Calu3 (cell line): ENCODE measurements around the gene PKP3. TPM values are rescaled to one million over a fixed set of nuclear protein-coding genes. Genes with fewer than 3 reads are reported as not detected.
"Not testable (repeated sequence)": the region's sequence is repeated elsewhere in the genome, so short reads cannot be mapped to it uniquely, and the experiment has no call there.

Source experiments
- BruUV-seq: library from RNA; stranded (reverse); fragments of 400-500 nt; replicated peaks from 2 replicates; lab custom pipeline; 2021; lab: Mats Ljungman, UMichigan
- CTCF ChIA-PET: fragments of 300-600 bp; sonication (Branson Sonifier 250); formaldehyde crosslinking; loops from one replicate; lab custom pipeline; 2022; ENCODE audit warnings: antibody characterized with exemption; lab: Charles Lee
- DNase-seq: peaks from one replicate; pipeline ENCODE4 v3.0.0; 2022
- H3K27ac Mint-ChIP-seq: one replicate; pipeline ENCODE4 v1.8.0; 2022; ENCODE audit warnings: mixed read lengths; ENCODE audit not compliant: unreplicated experiment
- H3K27me3 Mint-ChIP-seq: one replicate; pipeline ENCODE4 v1.8.0; 2022; ENCODE audit warnings: mixed read lengths; ENCODE audit not compliant: unreplicated experiment
- H3K36me3 Mint-ChIP-seq: one replicate; pipeline ENCODE4 v1.8.0; 2022; ENCODE audit warnings: mild to moderate bottlenecking, moderate library complexity, mixed read lengths; ENCODE audit not compliant: insufficient read depth, unreplicated experiment
- H3K4me1 Mint-ChIP-seq: one replicate; pipeline ENCODE4 v1.8.0; 2022; ENCODE audit warnings: mild to moderate bottlenecking, low read depth, mixed read lengths; ENCODE audit not compliant: unreplicated experiment
- H3K4me3 Mint-ChIP-seq: one replicate; pipeline ENCODE4 v1.8.0; 2022; ENCODE audit warnings: mild to moderate bottlenecking, low read depth, moderate library complexity, mixed read lengths; ENCODE audit not compliant: unreplicated experiment
- H3K9me3 Mint-ChIP-seq: one replicate; pipeline ENCODE4 v1.8.0; 2022; ENCODE audit warnings: low read depth, mixed read lengths; ENCODE audit not compliant: unreplicated experiment
- CTCF ChIP-seq: fragments of 200-600 bp; IDR thresholded peaks from one replicate; pipeline ENCODE4 v1.8.0; 2022; ENCODE audit warnings: antibody characterized with exemption; ENCODE audit not compliant: unreplicated experiment
- intact Hi-C: fragments of 100-400 bp; cut with micrococcal nuclease; formaldehyde crosslinking; loops from one replicate; pipeline ENCODE4 v1.10.0; 2022; ENCODE audit not compliant: unreplicated experiment
- total RNA-seq: library from RNA; stranded (reverse); gene quantifications from 2 replicates; pipeline ENCODE4 v1.2.3, GENCODE V29; 2022

The PKP3 gene
- total RNA-seq, 1 experiment from 2014 or later, result 128 TPM

GRCh38 chr11:409600-410483, 15.8 kb downstream of the PKP3 start:
- intact Hi-C loops, result no loop called here
- Mint-ChIP-seq H3K4me3 (no peak overlapping the region), H3K27me3 (no peaks in the 10 kb centered on the region), H3K27ac (peak overlapping the region; percentile 58), H3K4me1 (no peaks in the 10 kb centered on the region), H3K9me3 (no peaks in the 10 kb centered on the region), H3K36me3 (peaks cover 50% of the 10 kb centered on the region)
- no TSS peak for BruUV-seq
- no peak for TF ChIP-seq CTCF
- peak; percentile 51 for DNase-seq
- CTCF ChIA-PET, result interaction anchor here (0.6 to 1.2 kb wide), 2 partner anchors 38 to 148 kb away, joined by 4 to 6 read pairs; no protein-coding TSS in a partner anchor

- DNase-seq, BruUV-seq, H3K9me3 Mint-ChIP-seq, H3K27ac Mint-ChIP-seq, H3K4me3 Mint-ChIP-seq, H3K27me3 Mint-ChIP-seq, H3K4me1 Mint-ChIP-seq, intact Hi-C loops: not testable (repeated sequence)
- H3K36me3 Mint-ChIP-seq, result peaks cover 45% of the 10 kb centered on the region
- CTCF ChIA-PET, result interaction anchor here (0.6 to 1.2 kb wide), 2 partner anchors 37 to 147 kb away, joined by 4 to 6 read pairs; no protein-coding TSS in a partner anchor
Observed at GRCh38 chr11:410711-411110, 16.7 kb downstream of the PKP3 start.

- H3K27me3 Mint-ChIP-seq, H3K4me3 Mint-ChIP-seq, DNase-seq, H3K9me3 Mint-ChIP-seq, H3K27ac Mint-ChIP-seq, CTCF ChIA-PET, H3K4me1 Mint-ChIP-seq, BruUV-seq, intact Hi-C loops: not testable (repeated sequence)
- peaks cover 45% of the 10 kb centered on the region for H3K36me3 Mint-ChIP-seq
Observed at GRCh38 chr11:411520-411919, 17.5 kb downstream of the PKP3 start.

GRCh38 chr11:412641-413119, 18.7 kb downstream of the PKP3 start:
- Mint-ChIP-seq H3K4me3 (no peak overlapping the region), H3K9me3 (no peaks in the 10 kb centered on the region), H3K27me3 (no peaks in the 10 kb centered on the region), H3K27ac (no peak overlapping the region), H3K36me3 (peaks cover 47% of the 10 kb centered on the region), H3K4me1 (peaks cover 3% of the 10 kb centered on the region)
- intact Hi-C loops, result no loop called here
- BruUV-seq, result no TSS peak
- CTCF ChIA-PET, result interaction anchor here (1.3 kb wide), 1 partner anchor 35 kb away, joined by 4 read pairs; no protein-coding TSS in a partner anchor
- no peak for DNase-seq
- TF ChIP-seq CTCF, result no peak

GRCh38 chr11:413120-414081, 19.4 kb downstream of the PKP3 start:
- CTCF ChIA-PET, result interaction anchor here (1.3 kb wide), 1 partner anchor 34 kb away, joined by 4 read pairs; no protein-coding TSS in a partner anchor
- H3K4me1 Mint-ChIP-seq, result peaks cover 7% of the 10 kb centered on the region
- no peaks in the 10 kb centered on the region for H3K27me3 Mint-ChIP-seq
- no peaks in the 10 kb centered on the region for H3K9me3 Mint-ChIP-seq
- peaks cover 47% of the 10 kb centered on the region for H3K36me3 Mint-ChIP-seq
- intact Hi-C loops, result no loop called here
- DNase-seq, result no peak
- no peak overlapping the region for H3K27ac Mint-ChIP-seq
- no TSS peak for BruUV-seq
- no peak for TF ChIP-seq CTCF
- H3K4me3 Mint-ChIP-seq, result no peak overlapping the region
